Measurements from ENCODE around the gene DNAH2. TPM values are rescaled to one million over a fixed set of nuclear protein-coding genes. Genes with fewer than 3 reads are reported as not detected.
A peak's percentile ranks its signal among the peaks of the same experiment; 100 is the strongest.

DNAH2 gene
- total and polyA plus RNA-seq, 2 of the 13 experiments (the other 11 are each of a cell fraction or from before 2014, with no cell fraction given), result not detected

GRCh38 chr17:7711051-7711755, 6.3 kb upstream of the DNAH2 start:
- no peaks in the 10 kb centered on the region for H3K9me3 ChIP-seq (ENCODE audit: low read length)
- DNase-seq (ENCODE audit: low spot score) (no peak), FAIRE-seq (no peak), ATAC-seq (peak; percentile 25; the same call in 1 of the 3 replicates)
- POLR2A ChIA-PET, result no interaction called here
- in situ Hi-C loops (cut with HindIII; ENCODE audit: extremely low pct_ligation_motif_present, low pct_unique_long_range_greater_than_20kb), result no loop called here
- H3K27me3 ChIP-seq (ENCODE audit: control insufficient read depth in 1 of 2, insufficient read depth in 2 of 2, low read length in 2 of 2), result peaks cover 8 to 75% of the 10 kb centered on the region in 2 experiments
- H3K36me3 ChIP-seq (replicated peaks in 1 of 2; ENCODE audit: control insufficient read depth in 1 of 2, insufficient read depth in 2 of 2, low read length in 2 of 2), result no peaks in the 10 kb centered on the region
- H3K4me3 ChIP-seq (replicated peaks in 1 of 3; ENCODE audit: insufficient read depth in 1 of 3, low read depth in 2 of 3, low read length in 3 of 3), result no peak overlapping the region
- no peaks in the 10 kb centered on the region for H4K20me1 ChIP-seq (ENCODE audit: insufficient read depth, low read length)
- no peaks in the 10 kb centered on the region for H3K79me2 ChIP-seq (ENCODE audit: insufficient read depth, low read length)
- H3K4me2 ChIP-seq (ENCODE audit: low read depth, low read length), result no peak overlapping the region
- 43% methylated on average over 7 of the region's 7 CpGs for WGBS (ENCODE audit: low lambda C conversion rate)
- BruUV-seq (replicated peaks), result no TSS peak
- no peak overlapping the region for H2AFZ ChIP-seq (ENCODE audit: low read length)
- H3K9ac ChIP-seq (ENCODE audit: insufficient read depth, low read depth, low read length), result no peak overlapping the region
- intact Hi-C loops (cut with micrococcal nuclease; ENCODE audit: unreplicated experiment), result no loop called here
- CTCF ChIA-PET (ENCODE audit: low intra/inter-chr PET ratio, low total read pairs), result no interaction called here
- H3K27ac ChIP-seq (ENCODE audit: extremely low read length, insufficient read depth, low read length), result no peak overlapping the region
- peaks cover 16% of the 10 kb centered on the region for H3K4me1 ChIP-seq (ENCODE audit: insufficient read depth, low read length)
- TF ChIP-seq KAT7 (CRISPR knock-in tag; IDR thresholded peaks at IDR 0.05; ENCODE audit: borderline replicate concordance) (no peak), ZFP1 (CRISPR knock-in tag; IDR thresholded peaks at IDR 0.05) (no peak), ZNF784 (CRISPR knock-in tag; IDR thresholded peaks at IDR 0.05; ENCODE audit: borderline replicate concordance) (no peak), ZNF275 (CRISPR knock-in tag; IDR thresholded peaks at IDR 0.05; ENCODE audit: borderline replicate concordance) (no peak), MIXL1 (CRISPR knock-in tag; IDR thresholded peaks at IDR 0.05) (no peak), JUN (CRISPR knock-in tag; IDR thresholded peaks at IDR 0.05) (no peak), NCOA2 (CRISPR knock-in tag; IDR thresholded peaks at IDR 0.05) (no peak), CTCF (CRISPR knock-in tag; IDR thresholded peaks at IDR 0.05) (no peak), PLSCR1 (CRISPR knock-in tag; IDR thresholded peaks at IDR 0.05; ENCODE audit: borderline replicate concordance) (no peak), ZXDC (CRISPR knock-in tag; IDR thresholded peaks at IDR 0.05) (no peak), PRDM4 (CRISPR knock-in tag; IDR thresholded peaks at IDR 0.05; ENCODE audit: borderline replicate concordance) (no peak), HNRNPLL (IDR thresholded peaks at IDR 0.05; ENCODE audit: low read depth, low read length, poor library complexity, severe bottlenecking) (no peak), ZNF850 (CRISPR knock-in tag; conservative IDR thresholded peaks at IDR 0.05) (no peak), PAWR (CRISPR knock-in tag; IDR thresholded peaks at IDR 0.05; ENCODE audit: borderline replicate concordance) (no peak)
